ENCODE results near the gene TRPV2. TPM values are rescaled to one million over a fixed set of nuclear protein-coding genes. Genes with fewer than 3 reads are reported as not detected.

The TRPV2 gene
- total RNA-seq, 2 experiments from 2014 or later: 124 to 129 TPM

- H3K4me1 Mint-ChIP-seq: no peaks in the 10 kb centered on the region
- H3K36me3 Mint-ChIP-seq: no peaks in the 10 kb centered on the region
- H3K4me3 Mint-ChIP-seq: no peak overlapping the region
- ATAC-seq (no peak), DNase-seq (no peak)
- CTCF ChIA-PET: no interaction called here
- no peaks in the 10 kb centered on the region for H3K27me3 Mint-ChIP-seq
- no peaks in the 10 kb centered on the region for H3K9me3 Mint-ChIP-seq (ENCODE audit: low read depth)
- no peak overlapping the region for H3K27ac Mint-ChIP-seq
These were observed 69.2 kb downstream of the TRPV2 start for GRCh38 chr17:16484445-16485175.

Other genes with a start within 250 kb of the TRPV2 start
- gene NCOR1, start 200.0 kb upstream of the TRPV2 start, total RNA-seq: 100 to 1,000 TPM; 166 to 175 TPM
- 10 to 100 TPM; 27.9 to 37.6 TPM for gene PIGL, start 198.4 kb upstream of the TRPV2 start, total RNA-seq
- 10 to 100 TPM; 17.2 to 20.4 TPM for gene CENPV, start 62.1 kb upstream of the TRPV2 start, total RNA-seq
- gene UBB, start 34.5 kb upstream of the TRPV2 start, total RNA-seq: 1,000 to 10,000 TPM; 1,297 to 1,567 TPM
- gene LRRC75A, start 76.6 kb downstream of the TRPV2 start, total RNA-seq: 1 to 10 TPM; 3.0 to 4.6 TPM
- gene ZNF287, start 153.6 kb downstream of the TRPV2 start, total RNA-seq: 1 to 10 TPM; 4.8 to 7.9 TPM
- 1 to 10 TPM; 4.5 to 4.8 TPM for gene ZNF624, start 238.3 kb downstream of the TRPV2 start, total RNA-seq

Data from activated CD8-positive, alpha-beta memory T cell treated with anti-CD3 and anti-CD28 coated beads, Interleukin-2, amount 10 ng/mL, durations not matched to agents 7 days and 5 days (primary cell).